ENCODE data around the gene C10orf53.

GRCh38 chr10:49711481-49711880 lies 32.0 kb downstream of the C10orf53 start:
- TF ChIP-seq ZNF425 (CRISPR knock-in tag; conservative IDR thresholded peaks at IDR 0.05) = no peak
- TF ChIP-seq CTCF (IDR thresholded peaks at IDR 0.05) = no peak
- TF ChIP-seq AFF4 (CRISPR knock-in tag; IDR thresholded peaks at IDR 0.05; ENCODE audit: borderline replicate concordance) = no peak
- no peak for TF ChIP-seq SMAD4 (CRISPR knock-in tag; IDR thresholded peaks at IDR 0.05)
- no peak for TF ChIP-seq CREB1 (CRISPR knock-in tag; IDR thresholded peaks at IDR 0.05)
- TF ChIP-seq ZNF317 (CRISPR knock-in tag; IDR thresholded peaks at IDR 0.05; ENCODE audit: borderline replicate concordance, low read depth) = no peak

Measured in WTC11 (cell line).